Stimulated activated CD4-positive, alpha-beta T cell treated with anti-CD3 and anti-CD28 coated beads, Interleukin-4, amount 100 ng/mL, for 24 hours (primary cell): ENCODE measurements around the gene CCT5.
"Not testable (repeated sequence)": the region's sequence is repeated elsewhere in the genome, so short reads cannot be mapped to it uniquely, and the experiment has no call there.

Experiments
- DNase-seq: peaks from one replicate; pipeline ENCODE4 v3.0.0-alpha.2; 2020

CCT5 gene

GRCh38 chr5:10304932-10305331, 54.9 kb downstream of the CCT5 start:
- DNase-seq = no peak

- no peak for DNase-seq
Observed at GRCh38 chr5:10306114-10306513, 56.0 kb downstream of the CCT5 start.

- DNase-seq = no peak
Observed at GRCh38 chr5:10306806-10307205, 56.7 kb downstream of the CCT5 start.

- DNase-seq = peak; percentile 23
Observed at GRCh38 chr5:10307206-10308148, 57.4 kb downstream of the CCT5 start, which contains the start of gene CMBL. Gene CMBL, minus strand, starts transcription at chr5:10307902. Its CDS starts 17,140 bp downstream, at chr5:10290762.

- DNase-seq = no peak
Observed at GRCh38 chr5:10308844-10309243, 58.8 kb downstream of the CCT5 start.

GRCh38 chr5:10310066-10310779, 60.1 kb downstream of the CCT5 start:
- no peak for DNase-seq

- DNase-seq = not testable (repeated sequence)
Observed at GRCh38 chr5:10310835-10311570, 60.9 kb downstream of the CCT5 start.

GRCh38 chr5:10311595-10312425, 61.7 kb downstream of the CCT5 start:
- DNase-seq = no peak

- DNase-seq = no peak
Observed at GRCh38 chr5:10315201-10315600, 65.1 kb downstream of the CCT5 start.
